BJ (cell line): ENCODE data around the gene PDZD11. TPM values are rescaled to one million over a fixed set of nuclear protein-coding genes. Genes with fewer than 3 reads are reported as not detected.

Experiments
- CTCF ChIA-PET: fragments of 350-600 bp; formaldehyde crosslinking; extraction: SDS; loops from one replicate; lab custom pipeline; 2021; ENCODE audit warnings: antibody characterized with exemption, inconsistent platforms; lab: Yijun Ruan, JAX
- POLR2A ChIA-PET: fragments of 300-600 bp; sonication (Branson Sonifier 250); formaldehyde crosslinking; extraction: SDS; loops from one replicate; lab custom pipeline; 2021; ENCODE audit warnings: antibody characterized with exemption; lab: Charles Lee
- DNase-seq: peaks from one replicate; pipeline ENCODE4 v3.0.0-alpha.2; 2011; ENCODE audit warnings: low read depth
- H3K27me3 ChIP-seq: 2 replicates; pipeline ENCODE4 v1.6.0; 2011; ENCODE audit warnings: low read length; ENCODE audit not compliant: control insufficient read depth, insufficient read depth
- H3K36me3 ChIP-seq: 2 replicates; pipeline ENCODE4 v1.5.1; 2011; ENCODE audit warnings: low read length; ENCODE audit not compliant: control insufficient read depth, insufficient read depth
- H3K4me3 ChIP-seq: 2 replicates; pipeline ENCODE4 v1.5.1; 2011; ENCODE audit warnings: low read depth, mild to moderate bottlenecking, control low read depth, low read length
- polyA plus RNA-seq: library from polyadenylated mRNA; depleted of rRNA; stranded (reverse); fragments of >200 nt; gene quantifications from 2 replicates; pipeline ENCODE4 v1.2.3, GENCODE V29; 2011
- TF ChIP-seq, protein P1 (sequence below): IDR thresholded peaks from 2 replicates; pipeline ENCODE4 v1.5.1; 2011; ENCODE audit warnings: low read depth, mild to moderate bottlenecking, control low read depth, inconsistent platforms, low read length, moderate library complexity; ENCODE audit not compliant: insufficient read depth

Gene PDZD11
- polyA plus RNA-seq, 1 experiment: 91.9 TPM

DNA sequence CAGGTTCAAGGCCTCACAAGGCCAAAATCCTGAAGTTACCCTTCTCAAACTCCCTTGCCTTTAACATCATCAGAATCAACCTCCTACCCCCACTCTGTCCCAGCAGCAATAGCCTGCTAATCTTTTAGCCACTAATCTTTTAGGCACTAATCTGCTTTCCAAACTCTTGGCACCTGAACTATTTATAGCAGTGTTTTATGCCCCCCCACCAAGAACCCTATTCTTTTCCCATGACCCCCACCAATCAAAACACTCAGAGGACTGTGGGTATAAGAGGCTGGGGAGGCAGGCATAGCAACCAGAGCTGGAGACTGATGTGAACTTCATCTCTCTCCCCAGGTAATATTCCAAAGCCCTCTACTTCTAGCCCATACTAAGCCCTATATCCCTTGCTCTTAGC is 21.7 kb downstream of the PDZD11 start, which contains the start of gene ARR3:
Gene ARR3 (plus strand): TSS at position 301 of the 400 bp plus-strand sequence. CDS start 1,052 bp downstream, outside the sequence.
- no peak for DNase-seq
- TF ChIP-seq, protein P1, sequence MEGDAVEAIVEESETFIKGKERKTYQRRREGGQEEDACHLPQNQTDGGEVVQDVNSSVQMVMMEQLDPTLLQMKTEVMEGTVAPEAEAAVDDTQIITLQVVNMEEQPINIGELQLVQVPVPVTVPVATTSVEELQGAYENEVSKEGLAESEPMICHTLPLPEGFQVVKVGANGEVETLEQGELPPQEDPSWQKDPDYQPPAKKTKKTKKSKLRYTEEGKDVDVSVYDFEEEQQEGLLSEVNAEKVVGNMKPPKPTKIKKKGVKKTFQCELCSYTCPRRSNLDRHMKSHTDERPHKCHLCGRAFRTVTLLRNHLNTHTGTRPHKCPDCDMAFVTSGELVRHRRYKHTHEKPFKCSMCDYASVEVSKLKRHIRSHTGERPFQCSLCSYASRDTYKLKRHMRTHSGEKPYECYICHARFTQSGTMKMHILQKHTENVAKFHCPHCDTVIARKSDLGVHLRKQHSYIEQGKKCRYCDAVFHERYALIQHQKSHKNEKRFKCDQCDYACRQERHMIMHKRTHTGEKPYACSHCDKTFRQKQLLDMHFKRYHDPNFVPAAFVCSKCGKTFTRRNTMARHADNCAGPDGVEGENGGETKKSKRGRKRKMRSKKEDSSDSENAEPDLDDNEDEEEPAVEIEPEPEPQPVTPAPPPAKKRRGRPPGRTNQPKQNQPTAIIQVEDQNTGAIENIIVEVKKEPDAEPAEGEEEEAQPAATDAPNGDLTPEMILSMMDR: no peak
- Histone ChIP-seq H3K36me3 (no peaks in the 10 kb centered on the region), H3K27me3 (no peaks in the 10 kb centered on the region), H3K4me3 (no peak within 1 kb of the TSS)
- CTCF ChIA-PET: no interaction called here
- POLR2A ChIA-PET: no interaction called here

DNA sequence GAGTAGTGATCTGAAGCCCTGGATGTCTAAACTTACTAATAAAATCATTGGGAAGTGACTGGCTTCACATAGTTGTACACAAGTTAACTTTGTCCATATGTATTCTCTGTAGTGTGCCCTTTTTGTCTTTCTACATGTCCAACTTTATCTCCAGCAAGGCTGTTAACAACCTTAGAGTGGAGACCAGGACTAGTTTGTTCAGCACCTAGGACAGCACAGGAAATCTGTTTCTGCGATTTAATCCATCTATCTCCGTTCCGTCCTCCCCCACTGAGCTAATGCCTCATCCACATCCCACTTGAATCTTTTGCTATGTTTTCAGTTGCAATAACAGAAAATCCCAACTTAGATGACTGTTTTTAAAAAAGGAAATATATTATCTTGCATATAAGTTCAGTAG is 24.9 kb downstream of the PDZD11 start:
- H3K4me3 ChIP-seq: no peak overlapping the region
- no peak for DNase-seq
- no peaks in the 10 kb centered on the region for H3K27me3 ChIP-seq
- CTCF ChIA-PET: no interaction called here
- POLR2A ChIA-PET: no interaction called here
- no peaks in the 10 kb centered on the region for H3K36me3 ChIP-seq
- TF ChIP-seq, protein P1: no peak

DNA sequence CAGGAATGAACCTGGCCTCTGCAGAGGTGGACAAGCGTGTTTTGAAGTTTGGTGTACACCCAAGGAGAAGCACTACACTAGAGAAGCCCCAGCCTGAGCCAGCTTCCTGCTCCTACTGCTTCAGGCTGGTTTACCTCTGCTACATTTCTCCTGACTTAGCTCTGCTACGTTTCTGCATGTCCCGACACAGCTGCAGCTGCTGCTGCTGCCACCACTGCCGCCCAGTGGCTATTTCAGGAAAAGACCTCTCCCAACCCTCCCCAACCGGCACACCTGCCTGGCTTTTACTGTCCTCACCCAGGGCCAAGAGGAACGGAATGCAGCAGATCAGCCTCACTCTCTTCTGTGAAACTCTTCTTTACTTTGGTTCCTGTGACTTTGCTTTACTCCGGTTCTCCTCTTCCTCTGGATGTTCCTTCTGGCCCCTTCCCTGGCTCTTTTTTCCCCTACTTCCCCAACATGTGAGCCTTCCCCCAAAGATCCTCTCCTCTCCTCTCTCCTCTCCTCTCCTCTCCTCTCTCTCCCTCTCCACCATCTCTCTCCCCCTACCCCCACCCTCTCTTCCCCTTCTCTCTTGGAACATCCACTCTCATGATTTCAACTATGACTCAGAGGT is 26.7 kb downstream of the PDZD11 start:
- H3K27me3 ChIP-seq: no peaks in the 10 kb centered on the region
- ChIA-PET CTCF (interaction anchor here (0.6 to 1.2 kb wide), 6 partner anchors 10 to 68 kb away, joined by 3 to 5 read pairs (median 3); partner anchors contain the start of gene PDZD11), POLR2A (no interaction called here)
- H3K36me3 ChIP-seq: no peaks in the 10 kb centered on the region
- DNase-seq: no peak
- no peak overlapping the region for H3K4me3 ChIP-seq
- TF ChIP-seq, protein P1: peak; percentile 62

DNA sequence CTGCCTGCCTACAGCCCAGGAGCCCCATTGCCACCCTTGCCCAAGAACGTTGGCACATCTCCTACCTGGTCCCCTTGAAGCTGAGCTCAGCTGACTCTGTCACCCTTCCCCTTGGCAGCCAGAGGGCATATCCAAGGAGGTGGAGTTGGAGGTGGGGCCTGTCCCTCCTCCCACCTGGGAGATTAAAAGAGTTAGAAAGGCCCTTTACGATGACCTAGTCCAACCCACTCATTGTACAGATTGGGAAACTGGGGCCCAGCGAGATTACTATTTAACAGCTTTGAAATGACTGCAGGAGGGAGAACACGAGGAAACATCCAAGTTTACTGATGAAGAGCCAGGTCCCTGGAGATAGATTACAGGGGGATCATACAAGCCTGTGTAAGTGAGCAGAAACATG is 29.6 kb downstream of the PDZD11 start, which contains the start of gene P2RY4:
Gene P2RY4 (minus strand): TSS at position 101 of the 400 bp plus-strand sequence. CDS start 580 bp downstream, outside the sequence.
- Histone ChIP-seq H3K4me3 (no peak within 1 kb of the TSS), H3K27me3 (no peaks in the 10 kb centered on the region), H3K36me3 (no peaks in the 10 kb centered on the region)
- CTCF ChIA-PET: interaction anchor here (1.1 kb wide), 1 partner anchor 30 kb away, joined by 3 read pairs; no protein-coding TSS in a partner anchor
- POLR2A ChIA-PET: no interaction called here
- TF ChIP-seq, protein P1: no peak
- no peak for DNase-seq

DNA sequence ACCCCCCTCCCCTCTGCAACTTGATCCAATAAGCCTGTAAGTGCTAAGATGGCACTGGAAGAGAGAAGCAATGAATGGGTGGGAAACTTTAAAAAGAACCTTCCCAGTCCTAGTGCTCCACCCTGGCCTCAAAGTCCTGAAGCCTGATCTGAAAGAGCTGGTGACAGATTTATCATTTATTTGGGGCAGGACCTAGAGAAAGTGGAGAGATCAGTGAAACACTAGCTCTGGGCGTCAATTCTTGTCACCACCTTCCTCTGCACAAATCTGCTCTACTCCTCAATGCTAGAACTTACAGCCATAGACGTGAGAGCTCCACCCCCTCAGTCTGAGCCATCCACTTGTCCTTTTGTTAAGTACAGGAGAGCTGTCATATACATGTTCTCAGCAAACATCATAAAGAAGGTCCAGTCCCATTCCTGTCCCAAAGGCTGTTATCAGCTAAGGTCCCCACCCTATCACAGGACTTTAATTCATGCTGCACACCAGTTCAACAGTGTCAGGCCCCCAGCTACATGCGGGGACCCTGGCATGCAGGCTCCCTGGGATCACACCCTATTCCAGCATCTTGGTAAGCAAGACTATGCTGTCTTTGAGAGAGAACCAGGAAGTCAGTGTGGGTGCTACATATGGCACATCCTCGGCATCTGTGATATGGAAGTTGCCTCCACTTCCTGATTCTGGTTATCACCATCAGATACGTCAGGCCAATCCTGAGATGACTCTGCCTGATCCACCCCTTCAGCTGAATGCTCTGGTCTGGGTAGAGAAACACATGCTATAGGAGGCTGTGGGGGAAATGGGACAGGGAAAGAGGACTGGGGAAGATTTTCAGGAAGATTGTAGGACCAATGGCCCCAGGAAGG is 32.1 kb downstream of the PDZD11 start:
- POLR2A ChIA-PET: no interaction called here
- CTCF ChIA-PET: no interaction called here

More for the DNA sequence above, 32.1 kb downstream of the PDZD11 start:
- DNase-seq: no peak
- TF ChIP-seq, protein P1: no peak
- Histone ChIP-seq H3K36me3 (no peaks in the 10 kb centered on the region), H3K27me3 (no peaks in the 10 kb centered on the region), H3K4me3 (no peak overlapping the region)
